Stimulated activated CD8-positive, alpha-beta memory T cell treated with anti-CD3 and anti-CD28 coated beads, Interleukin-7, amount 100 ng/mL, for 1 hour (primary cell): ENCODE data around the gene PDE3B.
"Not testable (repeated sequence)": the region's sequence is repeated elsewhere in the genome, so short reads cannot be mapped to it uniquely, and the experiment has no call there.

ENCODE experiments used
- DNase-seq, 2 donors: peaks; one replicate each; pipeline ENCODE4 v3.0.0-alpha.2; 2020; ENCODE audit warnings: low read depth in 2 of 2

The PDE3B gene

DNA sequence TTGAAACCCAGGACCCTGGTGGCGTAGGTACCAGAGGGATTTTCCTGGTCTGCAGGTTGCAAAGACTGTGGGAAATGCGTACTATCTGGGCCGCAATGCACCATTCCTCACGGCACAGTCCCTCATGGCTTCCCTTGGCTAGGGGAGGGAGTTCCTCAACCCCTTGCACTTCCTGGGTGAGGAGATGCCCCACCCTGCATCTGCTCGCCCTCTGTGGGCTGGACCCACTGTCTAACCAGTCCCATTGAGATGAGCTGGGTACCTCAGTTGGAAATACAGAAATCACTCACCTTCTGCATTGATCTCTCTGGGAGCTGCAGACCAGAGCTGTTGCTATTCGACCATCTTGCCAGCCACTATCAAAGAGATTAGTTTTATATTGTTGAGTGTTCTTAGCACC, 100.1 kb downstream of the PDE3B start:
- not testable (repeated sequence) for DNase-seq

DNA sequence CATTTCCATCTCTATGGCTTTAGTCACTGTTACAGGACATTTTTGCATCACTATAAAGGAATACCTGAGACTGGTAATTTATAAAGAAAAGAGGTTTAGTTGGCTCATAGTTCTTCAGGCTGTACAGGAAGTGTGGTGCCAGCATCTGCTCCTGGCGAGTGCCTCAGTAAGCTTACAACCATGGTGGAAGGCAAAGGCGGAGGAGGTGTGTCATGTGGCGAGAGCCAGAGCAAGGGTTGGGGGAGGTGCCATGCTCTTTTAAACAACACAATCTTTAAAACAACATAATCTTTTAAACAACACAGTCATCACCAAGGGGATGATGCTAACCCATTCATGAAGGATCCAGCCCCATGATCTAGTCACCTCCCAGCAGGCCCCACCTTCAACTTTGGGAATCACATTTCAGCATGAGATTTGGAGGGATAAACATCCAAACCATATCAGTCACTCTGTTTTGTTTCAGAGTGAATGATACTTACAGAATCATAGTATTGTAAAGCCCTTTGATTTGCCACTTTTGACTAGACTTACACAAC, 103.3 kb downstream of the PDE3B start:
- no peak for DNase-seq

DNA sequence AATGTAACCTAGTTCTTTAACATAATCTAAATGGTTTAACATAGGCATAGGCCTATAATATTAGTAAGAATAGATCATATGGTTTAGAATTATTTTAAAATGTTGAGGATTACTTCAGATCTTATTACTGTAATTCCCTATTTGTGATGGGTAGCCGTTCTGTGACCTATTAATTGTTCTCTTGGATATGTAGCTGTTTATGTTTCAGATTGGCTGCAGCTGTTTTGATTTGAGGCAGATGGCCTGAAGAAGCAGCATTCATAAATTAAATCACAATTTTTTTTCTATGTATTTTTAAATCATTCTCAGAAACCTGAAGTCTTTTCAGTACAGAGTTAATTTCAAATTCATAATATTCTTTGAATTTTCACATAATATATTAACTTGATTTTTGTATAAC, 104.5 kb downstream of the PDE3B start:
- no peak for DNase-seq

DNA sequence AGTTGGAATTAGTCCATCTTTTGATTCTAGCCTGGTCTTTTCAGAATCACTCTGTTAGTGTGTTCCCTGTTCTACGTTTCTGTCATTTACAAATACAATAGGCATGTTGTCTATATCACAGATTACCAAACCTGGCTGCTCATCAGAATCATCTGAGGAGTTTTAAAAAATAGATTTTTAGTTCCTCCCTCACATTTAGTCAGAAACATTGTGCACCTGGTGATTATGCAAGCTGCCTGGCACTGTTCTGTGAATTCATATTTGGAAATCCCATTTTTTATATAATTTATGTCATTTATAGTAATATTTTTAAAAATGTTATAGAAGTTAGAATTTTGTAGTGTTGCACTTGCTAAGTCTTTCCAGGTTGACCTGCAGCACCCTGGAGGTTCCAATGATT, 107.3 kb downstream of the PDE3B start:
- DNase-seq = no peak

DNA sequence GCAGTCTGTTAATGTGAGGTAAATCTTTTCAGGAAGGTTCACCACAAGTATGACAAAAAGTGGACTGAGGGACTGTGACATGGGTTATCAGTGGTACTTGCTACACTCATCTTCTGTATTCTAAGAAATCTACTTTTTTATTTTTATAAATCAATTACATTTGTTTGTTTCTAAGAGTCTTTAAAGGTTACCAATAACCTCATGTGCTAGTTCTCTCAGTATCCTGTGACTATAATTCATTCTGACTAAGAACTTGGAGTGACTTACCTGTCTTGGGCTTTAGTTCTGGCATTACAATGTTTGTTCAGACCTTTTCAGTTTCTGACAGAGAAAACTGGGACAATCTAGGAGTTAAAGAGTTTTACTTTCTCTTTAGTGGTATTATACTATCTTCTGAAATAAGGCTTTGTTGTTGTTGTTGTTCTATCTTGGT, 108.4 kb downstream of the PDE3B start:
- no peak for DNase-seq

DNA sequence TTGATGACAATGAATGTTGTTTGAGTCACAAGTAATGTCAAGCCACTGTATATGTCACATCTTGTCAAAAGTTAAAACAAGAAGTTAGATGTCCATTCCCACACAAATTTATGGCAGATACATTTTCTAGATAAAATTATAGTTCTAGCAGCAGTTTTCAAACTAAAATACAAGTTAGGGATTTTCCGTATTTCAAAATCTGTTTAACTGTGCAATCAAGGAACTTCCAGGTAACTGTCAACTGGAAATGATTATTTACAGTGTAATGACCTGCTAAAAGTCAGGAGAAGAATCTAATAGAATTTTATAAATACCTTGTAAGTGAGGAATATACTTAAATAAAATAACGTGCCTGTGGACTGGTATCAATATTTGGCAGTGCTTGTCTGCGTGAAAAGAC, 111.5 kb downstream of the PDE3B start:
- no peak for DNase-seq

DNA sequence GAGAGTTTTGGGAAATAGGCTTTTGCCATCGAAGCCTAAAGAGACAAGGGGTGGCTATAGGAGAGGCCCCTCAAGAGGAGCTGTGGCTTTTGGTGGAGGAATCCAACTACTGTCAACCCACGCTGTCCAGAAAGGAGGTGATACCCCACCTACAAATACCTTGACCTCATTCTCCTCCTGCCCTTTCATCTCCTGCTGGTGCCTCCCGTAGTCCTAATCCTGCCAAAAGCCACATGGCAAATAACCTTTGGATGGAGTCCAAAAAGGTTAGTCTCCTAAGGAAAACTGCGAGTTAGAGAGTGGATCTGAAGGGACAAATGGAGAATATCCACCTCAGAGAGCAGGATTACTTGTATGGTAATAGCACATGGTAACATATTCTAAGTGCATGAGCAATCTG, 112.7 kb downstream of the PDE3B start:
- no peak for DNase-seq

DNA sequence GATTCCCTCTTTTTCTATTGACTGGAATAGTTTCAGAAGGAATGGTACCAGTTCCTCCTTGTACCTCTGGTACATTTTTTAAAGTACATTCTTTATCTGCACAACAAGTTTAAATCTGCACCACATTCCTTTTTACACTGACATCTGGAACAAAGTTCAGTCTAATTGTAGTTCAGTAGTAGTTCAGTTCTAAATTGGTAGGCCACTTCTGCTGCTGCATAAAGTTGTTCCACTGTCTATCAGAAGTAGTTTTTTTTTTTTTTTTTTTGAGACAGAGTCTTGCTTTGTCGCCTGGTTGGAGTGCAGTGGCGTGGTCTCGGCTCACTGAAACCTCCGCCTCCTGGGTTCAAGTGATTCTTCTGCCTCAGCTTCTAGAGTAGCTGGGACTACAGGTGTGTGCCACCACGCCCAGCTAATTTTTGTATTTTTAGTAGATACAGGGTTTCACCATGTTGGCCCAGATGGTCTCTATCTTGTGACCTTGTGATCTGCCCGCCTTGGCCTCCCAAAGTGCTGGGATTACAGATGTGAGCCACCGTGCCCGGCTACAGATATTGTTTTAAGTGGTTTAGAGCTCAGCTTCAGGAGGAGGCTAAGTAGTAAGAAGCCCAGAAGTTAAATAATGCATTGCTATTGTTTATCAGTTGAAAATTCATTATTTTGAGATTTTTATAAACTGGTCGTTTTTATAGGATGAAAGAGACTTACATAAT, 115.9 kb downstream of the PDE3B start:
- not testable (repeated sequence) for DNase-seq

DNA sequence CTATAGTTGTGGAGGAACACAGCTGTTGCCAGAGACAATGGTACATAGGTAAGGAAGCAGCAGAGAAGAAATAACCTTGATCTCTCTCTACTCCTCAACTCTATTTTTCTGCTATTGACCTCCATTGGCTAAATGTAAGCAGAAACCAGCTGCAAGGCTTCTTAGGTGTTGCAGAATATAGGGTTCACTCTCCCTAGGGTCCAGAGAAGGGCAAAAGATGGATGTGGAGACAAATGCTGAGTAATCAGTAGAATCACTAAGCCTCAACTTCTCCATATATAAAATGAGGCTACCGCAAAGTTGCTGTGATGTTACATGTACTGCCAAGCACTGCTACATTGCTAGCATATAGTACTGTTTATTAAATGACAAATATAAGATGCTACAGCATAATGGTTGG, 120.6 kb downstream of the PDE3B start:
- DNase-seq = no peak

DNA sequence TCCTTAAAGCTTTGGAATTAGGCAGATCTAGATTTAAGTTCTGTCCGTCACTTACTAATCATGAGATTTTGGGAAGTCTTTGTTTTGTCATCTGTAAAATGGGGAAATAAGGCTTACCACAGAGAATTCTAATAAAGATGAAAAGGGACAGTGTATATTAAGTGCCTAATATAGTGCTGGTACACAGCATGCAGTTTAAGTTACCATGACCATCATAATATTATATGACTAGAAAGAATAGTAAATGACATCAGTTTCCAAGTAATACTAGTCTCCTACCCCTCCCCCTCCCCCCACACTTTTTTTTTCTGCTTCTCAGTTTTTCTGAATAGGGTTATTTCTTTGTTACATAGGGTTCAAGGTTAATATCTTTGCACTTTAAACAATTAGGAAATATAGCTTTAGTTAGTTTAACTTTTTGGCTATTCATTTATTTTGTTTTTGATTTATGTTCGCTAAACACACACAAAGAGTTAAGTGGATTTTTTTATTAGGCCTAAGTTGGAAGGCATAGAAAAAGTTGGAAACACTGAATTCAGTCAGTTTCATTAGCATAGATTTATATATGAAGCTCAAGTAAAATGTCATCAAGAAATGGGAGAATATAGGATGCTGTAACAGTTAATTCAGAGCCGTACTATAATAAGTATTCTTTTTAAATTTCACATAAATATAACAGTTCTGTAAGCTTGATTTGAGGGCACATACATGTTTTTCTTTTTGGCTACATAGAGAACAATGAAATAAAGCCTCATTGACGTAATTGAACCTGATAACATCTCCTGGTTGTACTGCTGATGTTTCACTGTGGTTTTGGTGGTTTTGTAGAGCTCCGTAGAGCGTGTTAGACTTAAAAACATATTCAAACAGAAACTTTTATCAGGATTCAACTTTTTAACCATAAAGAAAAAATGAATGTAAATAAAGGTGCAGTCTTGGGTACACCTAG, 121.2 kb downstream of the PDE3B start:
- DNase-seq = no peak

DNA sequence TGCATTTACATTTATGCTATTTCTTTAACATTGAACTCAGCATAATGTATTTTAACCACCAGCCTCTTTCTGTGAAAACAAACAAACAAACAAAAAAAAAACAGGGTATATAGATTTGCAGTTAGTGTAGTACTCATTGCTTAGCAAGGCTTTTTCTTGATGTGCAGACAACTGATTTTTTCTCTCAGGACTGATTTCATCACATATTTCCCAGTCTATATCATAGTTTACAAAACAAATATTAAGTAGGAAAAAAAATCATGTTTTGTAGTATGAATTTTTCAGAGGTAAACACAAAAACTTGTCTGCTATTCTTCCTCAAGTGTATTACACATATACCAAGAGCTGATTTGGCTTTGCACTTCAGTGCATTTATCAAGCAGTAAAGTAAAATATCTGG, 123.0 kb downstream of the PDE3B start:
- no peak for DNase-seq

DNA sequence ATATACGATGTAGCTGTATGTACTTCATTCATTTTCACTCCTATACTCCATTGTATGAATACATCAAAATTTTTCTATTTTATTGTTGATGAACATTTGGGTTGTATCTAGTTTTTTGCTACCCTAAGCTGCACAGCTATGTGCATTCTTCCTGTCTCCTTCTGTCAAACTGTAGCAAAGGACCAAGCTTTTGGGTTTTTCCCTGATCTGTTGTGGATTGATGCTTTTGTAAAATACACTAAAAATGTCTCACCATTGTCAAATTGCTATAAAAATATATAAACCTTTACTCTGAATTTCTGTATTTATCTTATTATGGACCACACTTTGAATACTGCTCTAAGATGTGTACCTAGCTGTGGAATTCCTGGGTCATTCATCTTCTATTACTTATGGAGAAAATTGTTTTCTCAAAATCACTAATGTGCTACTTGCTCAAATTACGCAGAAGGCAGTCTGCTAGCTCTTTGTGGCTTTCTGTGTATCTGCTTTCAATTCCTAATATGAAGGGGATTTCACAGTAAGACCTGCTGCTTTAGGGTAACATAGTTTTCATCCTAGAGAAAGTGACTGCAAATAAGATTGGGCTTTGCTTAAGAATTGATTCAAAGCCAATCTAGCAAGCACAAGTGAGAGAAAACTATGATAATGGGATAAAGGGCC, 125.1 kb downstream of the PDE3B start:
- no peak for DNase-seq

DNA sequence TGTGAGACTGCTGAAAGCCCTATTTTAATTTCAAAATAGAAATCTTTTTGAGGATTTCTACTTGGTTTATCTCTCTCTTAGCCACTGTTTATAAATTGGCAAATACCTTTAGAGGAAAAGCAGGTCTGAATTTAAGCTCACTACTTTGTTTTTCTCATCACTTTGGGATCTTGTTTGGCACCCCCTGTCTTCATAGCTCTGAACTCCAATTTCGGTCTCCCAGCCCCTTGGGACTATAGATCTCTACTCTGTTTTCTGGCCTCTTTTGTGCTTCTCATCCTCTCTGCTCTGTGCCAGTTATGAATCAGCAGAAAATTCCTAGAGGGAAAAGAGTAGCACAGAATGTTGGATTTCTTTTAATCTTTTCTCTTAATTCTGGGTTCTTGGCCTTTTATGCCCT, 130.2 kb downstream of the PDE3B start:
- DNase-seq = no peak

DNA sequence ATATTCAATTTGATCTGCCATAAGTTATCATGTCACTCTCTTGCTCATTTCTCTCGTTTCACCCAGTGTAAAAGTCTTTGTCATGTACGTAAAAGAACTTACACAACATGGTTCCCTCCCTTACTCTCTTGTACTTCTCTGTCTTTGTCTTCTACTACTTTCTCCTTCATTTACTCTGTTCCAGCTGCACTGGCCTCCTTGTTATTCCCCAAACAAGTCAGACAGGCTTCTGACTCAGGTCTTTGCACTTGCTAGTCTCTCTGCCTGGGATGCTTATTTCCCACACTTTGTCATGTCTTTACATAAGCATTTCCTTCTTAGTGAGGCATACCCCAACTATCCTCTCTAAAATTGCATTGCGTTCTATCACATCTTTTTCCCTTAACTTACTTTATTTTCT, 131.1 kb downstream of the PDE3B start:
- DNase-seq = no peak

DNA sequence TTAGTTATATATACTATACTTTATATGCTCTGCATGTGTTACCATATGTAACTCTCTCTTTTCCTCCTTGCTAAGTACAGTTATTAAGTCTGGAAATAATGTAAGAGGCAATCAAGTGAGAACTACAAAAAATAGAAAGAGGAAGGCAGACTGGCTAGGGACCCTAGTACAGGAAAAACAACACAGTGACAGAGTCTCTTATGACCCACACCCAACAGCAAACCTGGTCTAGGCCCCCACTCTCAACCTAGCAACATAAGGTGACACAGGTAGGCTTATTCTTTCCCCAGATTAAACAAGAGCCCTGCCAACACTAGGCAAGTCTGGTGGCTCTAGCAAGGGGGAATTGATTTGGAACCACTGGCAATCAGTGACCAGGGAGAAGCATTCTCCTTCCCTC, 132.3 kb downstream of the PDE3B start:
- DNase-seq = no peak

DNA sequence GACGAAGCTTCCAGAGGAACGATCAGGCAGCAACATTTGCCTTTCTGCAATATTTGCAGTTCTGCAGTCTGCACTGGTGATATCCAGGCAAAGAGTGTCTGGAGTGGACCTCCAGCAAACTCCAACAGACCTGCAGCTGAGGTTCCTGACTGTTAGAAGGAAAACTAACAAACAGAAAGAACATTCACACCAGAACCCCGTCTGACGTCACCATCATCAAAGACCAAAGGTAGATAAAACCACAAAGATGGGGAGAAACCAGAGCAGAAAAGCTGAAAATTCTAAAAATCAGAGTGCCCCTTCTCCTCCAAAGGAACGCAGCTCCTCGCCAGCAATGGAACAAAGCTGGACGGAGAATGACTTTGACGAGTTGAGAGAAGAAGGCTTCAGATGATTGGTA, 134.9 kb downstream of the PDE3B start:
- DNase-seq = not testable (repeated sequence)

DNA sequence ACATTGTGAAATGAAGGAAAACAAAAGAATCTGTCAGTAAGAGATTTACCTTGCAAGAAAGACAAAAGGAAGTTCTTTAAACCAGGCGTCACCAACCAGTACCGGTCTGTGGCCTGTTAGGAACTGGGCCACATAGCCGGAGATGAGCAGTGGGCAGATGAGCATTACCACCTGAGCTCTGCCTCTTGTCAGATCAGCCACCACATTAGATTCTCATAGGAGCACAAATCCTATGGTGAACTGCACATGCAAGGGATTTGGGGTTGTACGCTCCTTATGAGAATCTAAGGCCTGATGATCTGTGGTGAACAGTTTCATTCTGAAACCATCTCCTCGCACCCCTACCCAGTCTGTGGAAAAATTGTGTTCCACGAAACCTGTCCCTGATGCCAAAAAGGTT, 140.2 kb downstream of the PDE3B start:
- DNase-seq = no peak

DNA sequence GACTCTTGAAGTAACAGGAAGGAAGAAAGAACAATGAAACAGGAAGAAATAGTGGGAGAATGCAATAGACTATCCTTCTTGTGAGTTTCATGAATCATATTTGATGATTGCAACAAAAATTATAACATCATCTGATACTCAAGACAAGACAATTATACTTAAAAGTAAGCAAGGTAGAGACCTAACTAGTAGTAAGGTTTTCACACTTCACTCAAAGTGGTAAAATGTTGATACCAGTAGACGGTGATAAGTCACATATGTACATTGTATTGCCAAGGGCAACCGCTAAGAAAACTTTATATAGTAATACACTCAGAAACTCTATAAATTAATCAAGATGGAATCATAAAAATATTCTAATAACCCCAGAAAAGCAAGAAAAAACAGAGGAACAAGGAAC, 140.6 kb downstream of the PDE3B start:
- no peak for DNase-seq

DNA sequence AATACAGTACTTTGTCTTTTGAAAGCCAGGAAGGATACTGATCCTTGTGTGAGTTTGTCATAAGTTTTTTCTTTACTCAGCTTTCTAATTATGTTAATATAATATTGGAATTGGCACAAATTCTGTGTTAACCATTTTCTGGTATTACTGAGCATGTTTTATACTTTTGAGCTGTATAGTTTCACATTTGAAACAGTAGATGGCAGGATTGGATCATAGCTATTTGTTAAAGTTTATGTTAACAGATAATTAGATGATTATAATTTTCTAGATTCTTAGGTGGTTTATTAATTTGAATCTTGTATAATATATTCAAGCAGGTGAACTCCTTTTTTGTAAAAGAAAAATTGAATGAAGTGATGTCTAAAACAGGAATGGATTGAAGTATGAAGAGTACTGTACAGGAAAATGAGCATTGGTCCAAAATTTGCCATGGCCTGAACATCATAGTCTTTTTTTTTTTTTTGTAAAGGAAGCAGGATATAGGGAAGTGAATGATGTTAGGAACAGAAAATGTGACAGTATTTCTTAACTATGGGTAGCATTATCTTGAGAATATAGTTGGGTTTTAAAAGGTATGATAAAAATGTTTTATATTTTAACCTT, 146.4 kb downstream of the PDE3B start:
- no peak for DNase-seq

DNA sequence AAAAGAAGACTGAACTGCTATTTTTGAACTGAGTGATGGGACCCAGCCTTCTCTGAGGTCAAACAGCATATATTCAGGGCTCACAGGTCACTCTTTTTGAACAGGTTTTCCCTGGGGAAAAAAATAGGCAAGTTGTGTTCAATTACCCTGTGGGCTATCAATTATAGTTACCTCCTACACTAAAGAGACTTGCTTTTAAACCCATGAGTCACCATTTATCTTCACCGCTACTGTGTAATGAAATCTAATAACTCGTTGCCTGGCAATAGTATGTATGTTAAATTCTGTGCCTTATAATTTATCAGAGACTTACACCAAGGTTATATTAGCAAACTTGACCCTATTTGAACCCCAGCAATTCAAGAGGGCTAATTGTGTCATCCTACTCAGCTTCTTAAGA, 149.9 kb downstream of the PDE3B start:
- DNase-seq = no peak

DNA sequence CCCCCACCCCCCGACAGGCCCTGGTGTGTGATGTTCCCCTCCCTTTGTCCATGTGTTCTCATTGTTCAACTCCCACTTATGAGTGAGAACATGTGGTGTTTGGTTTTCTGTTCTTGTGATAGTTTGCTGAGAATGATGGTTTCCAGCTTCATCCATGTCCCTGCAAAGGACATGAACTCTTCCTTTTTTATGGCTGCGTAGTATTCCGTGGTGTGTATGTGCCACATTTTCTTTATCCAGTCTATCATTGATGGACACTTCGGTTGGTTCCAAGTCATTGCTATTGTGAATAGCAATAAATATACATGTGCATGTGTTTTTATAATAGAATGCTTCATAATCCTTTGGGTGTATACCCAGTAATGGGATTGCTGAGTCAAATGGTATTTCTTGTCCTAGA, 152.4 kb downstream of the PDE3B start:
- not testable (repeated sequence) for DNase-seq

DNA sequence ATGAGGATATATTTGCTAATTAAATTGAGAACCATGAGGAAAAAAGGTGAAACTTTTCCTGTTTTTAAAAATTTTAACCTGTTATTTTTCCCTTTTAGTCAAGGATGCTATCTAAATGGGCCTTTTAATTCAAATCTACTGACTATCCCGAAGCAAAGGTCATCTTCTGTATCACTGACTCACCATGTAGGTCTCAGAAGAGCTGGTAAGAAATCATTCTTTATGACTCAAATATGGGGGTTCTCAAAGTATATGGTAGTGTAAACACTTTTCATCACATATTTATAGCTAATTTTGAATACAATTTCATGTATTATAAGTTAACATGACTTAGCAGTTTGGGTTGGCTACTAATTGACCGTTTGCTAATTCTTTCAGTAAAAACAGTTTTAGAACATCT, 160.2 kb downstream of the PDE3B start:
- DNase-seq = no peak
